ENCODE data around the gene ULK1.

- TF ChIP-seq CTCF (IDR thresholded peaks at IDR 0.05 in 4 of 5, conservative IDR thresholded peaks at IDR 0.05 in 1 of 5) (no peak), POLR2A (IDR thresholded peaks at IDR 0.05) (no peak)
Measured at GRCh38 chr12:131908092-131909080, 14.0 kb downstream of the ULK1 start.
